Measurements from ENCODE around the gene OR12D2.
"Not testable (repeated sequence)": the region's sequence is repeated elsewhere in the genome, so short reads cannot be mapped to it uniquely, and the experiment has no call there.

Gene OR12D2, protein sequence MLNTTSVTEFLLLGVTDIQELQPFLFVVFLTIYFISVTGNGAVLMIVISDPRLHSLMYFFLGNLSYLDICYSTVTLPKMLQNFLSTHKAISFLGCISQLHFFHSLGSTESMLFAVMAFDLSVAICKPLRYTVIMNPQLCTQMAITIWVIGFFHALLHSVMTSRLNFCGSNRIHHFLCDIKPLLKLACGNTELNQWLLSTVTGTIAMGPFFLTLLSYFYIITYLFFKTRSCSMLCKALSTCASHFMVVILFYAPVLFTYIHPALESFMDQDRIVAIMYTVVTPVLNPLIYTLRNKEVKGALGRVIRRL

DNA sequence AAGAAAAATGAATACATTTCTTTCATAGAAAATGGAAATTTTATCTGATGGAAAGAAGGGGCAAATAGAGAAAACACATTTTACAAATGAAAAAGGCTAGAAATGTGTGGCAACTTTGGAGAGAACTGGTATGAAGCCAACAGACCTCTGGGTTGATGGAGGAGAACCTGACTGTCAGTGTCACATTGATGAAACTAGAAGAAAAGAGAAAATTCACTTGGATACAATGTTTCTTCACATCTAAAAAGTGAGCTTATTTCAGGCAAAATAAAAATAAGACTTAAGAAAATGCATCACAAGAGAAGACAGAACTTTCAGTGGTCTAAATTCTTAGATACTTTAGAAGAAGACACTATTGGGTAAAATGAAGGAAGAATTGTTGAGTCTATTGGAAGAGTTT lies at the start of gene OR12D2:
Gene OR12D2, plus strand, starts transcription at position 301 of the 400 bp plus-strand sequence. CDS start 1,069 bp downstream, outside the sequence.
- H3K4me3 ChIP-seq (ENCODE audit: low read depth, low read length): no peak within 1 kb of the TSS

DNA sequence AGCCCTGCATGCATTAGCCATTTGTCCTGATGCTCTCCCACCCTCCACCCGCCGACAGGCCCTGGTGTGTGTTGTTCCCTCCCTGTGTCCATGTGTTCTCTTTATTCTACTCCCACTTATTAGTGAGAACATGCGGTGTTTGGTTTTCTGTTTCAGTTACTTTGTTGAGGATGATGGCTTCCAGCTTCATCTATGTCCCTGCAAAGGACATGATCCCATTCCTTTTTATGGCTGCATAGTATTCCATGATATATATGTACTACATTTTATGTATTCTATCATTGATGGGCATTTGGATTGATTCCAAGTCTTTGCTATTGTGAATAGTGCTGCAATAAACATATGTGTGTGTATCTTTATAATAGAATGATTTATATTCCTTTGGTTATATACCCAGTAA lies 46.1 kb upstream of the OR12D2 start:
- H3K4me3 ChIP-seq (ENCODE audit: low read depth, low read length): not testable (repeated sequence)

DNA sequence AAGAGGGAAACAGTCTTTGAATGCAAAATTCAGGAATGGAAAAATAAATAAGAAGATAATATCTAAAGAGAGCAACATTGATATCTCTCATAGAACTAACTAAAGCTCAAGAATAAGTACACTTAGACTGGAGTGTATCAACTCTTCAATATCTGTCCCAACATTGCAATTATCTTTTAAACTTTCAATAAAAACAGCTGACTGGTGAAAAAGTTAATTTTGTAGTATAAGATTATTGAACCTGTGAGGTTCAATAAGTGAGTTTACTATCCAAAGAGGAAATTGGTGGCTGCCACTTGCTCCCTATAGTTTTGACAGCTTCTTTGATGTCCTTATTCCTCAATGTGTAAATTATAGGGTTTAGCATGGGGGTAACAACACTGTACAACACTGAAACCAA lies 40.5 kb upstream of the OR12D2 start:
- H3K4me3 ChIP-seq (ENCODE audit: low read depth, low read length): no peak overlapping the region

DNA sequence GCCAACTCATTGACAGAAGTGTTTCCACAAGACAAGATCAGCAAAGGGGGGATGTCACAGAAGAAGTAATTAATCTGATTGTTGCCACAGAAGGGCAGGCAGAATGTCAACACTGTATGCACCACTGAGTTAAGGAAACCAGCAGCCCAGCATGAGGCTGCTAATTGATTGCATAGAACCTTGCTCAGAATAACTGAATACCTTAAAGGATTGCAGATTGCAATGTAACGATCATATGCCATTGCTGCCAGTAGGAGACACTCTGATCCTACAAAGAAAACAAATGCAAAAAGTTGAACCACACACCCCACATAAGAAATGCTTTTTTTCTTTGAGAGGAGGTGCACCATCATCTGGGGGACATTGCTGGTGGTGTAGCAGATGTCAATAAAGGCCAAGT lies 39.8 kb upstream of the OR12D2 start:
- no peak overlapping the region for H3K4me3 ChIP-seq (ENCODE audit: low read depth, low read length)

DNA sequence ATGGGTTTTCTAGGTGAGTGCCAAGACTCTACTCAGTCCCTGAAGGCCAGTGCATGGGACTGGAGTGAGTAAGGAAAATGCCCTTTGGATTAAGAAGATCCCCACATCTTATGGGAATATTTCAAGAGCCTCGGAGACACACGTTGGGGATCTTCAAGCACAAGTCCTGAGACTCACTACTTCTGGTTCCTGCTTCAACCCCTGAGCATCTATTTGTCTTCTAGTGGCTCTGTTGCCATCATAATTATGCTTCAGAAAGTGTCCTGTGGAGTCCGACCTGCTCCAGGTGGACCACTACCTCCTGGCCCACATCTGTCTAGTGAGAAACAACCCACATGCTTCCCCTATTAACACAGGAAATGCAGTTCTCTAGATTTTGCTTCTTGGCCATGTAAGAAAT lies 26.7 kb upstream of the OR12D2 start, which contains the start of gene OR5V1:
Gene OR5V1, minus strand, starts transcription at position 101 of the 400 bp plus-strand sequence. CDS start 12,670 bp downstream, outside the sequence.
- H3K4me3 ChIP-seq (ENCODE audit: low read depth, low read length): no peak within 1 kb of the TSS

DNA sequence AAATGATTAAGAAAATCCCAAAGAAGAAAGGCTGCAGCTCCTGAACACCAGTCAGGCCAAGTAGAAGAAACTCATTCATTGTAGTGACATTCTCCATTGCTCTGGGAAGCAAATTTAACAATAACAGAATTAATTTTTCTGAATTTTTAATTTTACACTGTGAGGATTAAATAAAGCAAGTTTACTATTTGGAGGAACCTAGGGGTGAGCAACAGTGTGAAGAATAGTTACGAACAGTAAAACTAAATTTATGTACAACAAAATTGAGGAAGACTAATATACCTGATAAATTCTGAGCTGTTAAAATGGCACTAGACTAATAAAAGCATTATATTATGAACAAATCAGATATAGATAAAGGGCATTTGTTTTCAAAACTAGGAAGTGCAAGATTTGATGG lies 20.2 kb upstream of the OR12D2 start, which contains the start of gene OR12D3:
Gene OR12D3, minus strand, starts transcription at position 101 of the 400 bp plus-strand sequence. Its CDS starts 4 bp downstream, at position 97.
- H3K4me3 ChIP-seq (ENCODE audit: low read depth, low read length): no peak within 1 kb of the TSS

DNA sequence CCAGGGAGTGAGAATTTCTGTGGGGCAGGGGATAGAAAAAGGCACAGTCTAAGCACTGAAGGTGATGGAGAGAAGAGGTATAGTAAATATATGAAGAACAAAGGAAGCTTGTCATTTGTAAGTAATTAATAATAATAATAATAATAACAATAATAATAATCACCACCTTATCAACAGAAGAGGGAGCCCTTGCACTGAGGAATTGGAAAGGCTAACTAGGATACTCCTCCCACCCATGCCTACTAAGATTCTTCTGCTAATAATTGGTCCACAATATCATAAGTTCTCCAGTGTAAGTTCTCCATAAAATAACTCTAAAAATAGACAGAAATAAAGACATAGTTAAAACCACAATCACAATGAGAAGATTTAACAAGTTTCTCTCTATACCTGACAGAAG lies 19.4 kb upstream of the OR12D2 start:
- no peak overlapping the region for H3K4me3 ChIP-seq (ENCODE audit: low read depth, low read length)

DNA sequence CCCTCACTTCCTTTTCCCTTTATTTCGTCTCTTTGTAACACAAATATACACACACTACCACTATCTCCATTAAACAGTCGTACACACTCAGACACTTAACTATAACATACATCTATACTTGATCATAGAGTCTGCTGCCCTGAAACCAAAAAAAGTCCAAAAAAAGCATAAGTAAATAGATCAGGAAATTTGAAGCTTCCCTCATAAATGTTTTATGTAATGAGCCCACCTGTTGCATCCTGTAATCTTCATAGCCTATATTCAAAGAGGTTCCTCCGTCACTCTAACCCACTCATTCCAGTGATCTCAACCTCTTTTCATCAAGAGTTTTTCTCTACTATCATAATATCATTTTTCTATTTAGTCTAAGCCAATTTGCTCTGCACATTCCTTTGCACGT lies 6.9 kb upstream of the OR12D2 start:
- H3K4me3 ChIP-seq (ENCODE audit: low read depth, low read length): no peak overlapping the region

DNA sequence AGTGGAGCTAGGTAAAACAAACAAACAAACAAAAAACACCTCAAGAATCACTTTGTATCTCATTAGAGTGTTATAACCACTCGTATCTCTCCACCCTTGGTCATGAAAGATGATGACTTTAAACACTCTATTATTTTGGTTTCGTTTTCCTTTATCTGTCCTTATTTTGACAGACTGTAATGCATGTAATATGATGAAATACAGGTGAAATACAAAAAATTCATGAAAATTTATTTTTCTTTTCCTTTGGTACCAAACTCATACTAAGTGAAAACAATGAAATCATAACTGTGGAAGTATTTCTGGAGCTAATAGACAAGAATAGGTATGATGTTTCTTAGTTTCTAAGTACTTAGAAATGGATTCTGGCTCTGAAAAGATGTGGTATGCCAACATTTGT lies 4.1 kb downstream of the OR12D2 start:
- no peak overlapping the region for H3K4me3 ChIP-seq (ENCODE audit: low read depth, low read length)

DNA sequence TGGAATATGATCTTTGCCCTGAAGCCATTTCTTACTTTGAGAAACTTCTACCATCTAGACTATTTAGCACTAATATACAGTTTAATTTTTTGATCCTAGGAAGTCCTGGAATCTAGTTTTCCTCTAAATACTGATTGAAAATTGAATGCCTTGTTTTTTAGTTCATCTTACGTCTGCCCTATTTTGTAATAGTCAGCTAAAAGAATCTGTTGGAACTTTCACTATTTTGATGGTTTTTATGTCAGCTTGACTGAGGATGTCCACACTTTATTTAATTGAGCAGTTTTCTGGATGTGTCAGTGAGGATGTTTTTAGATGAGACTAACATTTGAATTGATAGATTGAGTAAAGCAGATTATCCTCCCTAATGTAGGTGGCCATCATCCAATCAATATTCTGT lies 8.4 kb downstream of the OR12D2 start:
- H3K4me3 ChIP-seq (ENCODE audit: low read depth, low read length): no peak overlapping the region

DNA sequence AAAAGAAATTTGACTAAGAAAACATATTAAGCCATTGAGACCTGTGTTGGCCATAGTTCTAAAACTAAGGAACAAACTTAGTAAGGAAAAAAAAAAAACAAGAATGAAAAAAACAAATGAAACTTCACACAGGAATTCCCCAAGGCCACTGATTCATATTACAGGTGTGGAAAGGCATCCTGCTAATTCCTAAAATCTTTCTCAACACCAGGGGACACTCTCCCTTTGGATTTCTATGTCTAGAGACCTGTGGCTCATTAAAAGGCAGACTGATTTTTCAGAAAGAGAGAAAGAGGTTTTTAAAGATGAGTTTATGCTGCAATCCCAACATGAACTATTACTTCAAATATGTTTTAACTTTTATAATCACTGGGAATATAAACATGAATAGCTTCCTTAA lies 19.2 kb downstream of the OR12D2 start, which contains the start of gene OR12D1:
Gene OR12D1, plus strand, starts transcription at position 341 of the 400 bp plus-strand sequence.
- H3K4me3 ChIP-seq (ENCODE audit: low read depth, low read length): no peak within 1 kb of the TSS

DNA sequence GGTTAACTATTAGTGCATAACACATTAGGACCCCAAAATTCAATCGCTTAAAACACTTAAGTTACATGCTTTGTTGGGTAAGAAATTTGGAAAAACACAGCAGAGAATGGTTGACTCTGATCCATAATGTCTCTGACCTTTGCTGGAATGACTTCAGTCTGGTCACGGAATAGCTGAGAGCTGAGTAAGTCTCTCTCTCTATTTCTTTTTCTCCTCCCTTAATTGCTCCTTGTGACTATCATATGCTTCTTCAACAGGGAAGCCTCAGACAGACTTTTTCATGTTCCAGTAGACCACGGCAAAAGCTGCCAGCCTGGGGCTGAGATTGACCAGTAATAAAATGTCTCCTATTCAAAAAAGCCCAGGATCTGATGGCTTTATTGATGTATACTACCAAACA lies 24.1 kb downstream of the OR12D2 start:
- H3K4me3 ChIP-seq (ENCODE audit: low read depth, low read length): no peak overlapping the region

DNA sequence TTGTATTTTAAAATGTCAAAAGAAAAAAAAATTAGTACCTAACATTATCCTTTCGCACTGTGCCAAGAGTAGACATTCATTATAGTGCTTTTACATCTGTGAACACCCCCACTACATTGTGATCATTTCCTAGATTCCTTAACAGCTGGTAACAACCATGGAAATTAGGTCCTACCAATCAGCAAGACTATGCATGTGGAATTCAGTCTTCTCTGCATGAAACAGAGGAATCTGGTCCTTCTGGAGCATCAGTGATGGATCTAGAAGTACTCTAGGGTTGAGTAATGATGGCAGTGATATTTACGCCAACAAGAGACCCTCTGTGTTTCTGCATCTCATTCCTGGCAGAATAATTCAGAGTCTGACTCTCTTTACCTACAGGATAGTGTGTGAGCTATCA lies 28.7 kb downstream of the OR12D2 start:
- H3K4me3 ChIP-seq (ENCODE audit: low read depth, low read length): no peak overlapping the region

DNA sequence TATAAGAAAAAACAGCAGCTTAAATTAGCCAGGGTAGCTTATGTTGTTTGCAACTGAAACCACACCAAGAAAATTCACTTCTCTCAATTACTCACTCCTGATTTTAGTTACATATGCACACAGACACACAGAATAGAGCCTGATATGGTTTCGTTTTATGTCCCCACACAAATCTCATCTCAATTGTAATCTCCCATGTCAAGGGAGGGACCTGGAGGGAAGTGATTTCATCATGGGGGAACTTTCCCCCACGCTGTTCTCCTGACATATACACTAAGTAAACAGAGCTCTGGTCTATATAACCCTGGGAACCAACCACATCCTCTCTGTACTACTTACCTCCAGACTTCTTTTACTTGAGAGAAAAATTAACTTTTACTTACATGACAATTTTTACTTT lies 29.1 kb downstream of the OR12D2 start:
- H3K4me3 ChIP-seq (ENCODE audit: low read depth, low read length): no peak overlapping the region

DNA sequence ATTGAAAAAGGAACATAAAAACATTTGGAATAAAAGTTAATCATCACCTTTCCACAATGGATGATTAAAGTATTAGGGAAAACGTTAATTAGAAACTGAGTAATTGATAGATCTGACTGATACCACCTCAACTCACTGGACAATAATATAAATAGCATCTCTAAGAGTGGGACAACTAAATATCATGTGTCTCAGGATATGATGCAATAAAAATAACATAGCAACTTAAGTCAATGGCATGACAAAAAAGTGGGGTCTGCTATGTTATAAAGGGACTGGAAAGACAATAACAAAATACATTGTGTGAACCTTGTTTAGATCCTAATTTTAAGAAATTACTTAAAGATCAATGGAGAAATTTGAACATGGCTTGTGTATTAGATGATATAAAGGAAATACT lies 29.6 kb downstream of the OR12D2 start:
- no peak overlapping the region for H3K4me3 ChIP-seq (ENCODE audit: low read depth, low read length)

DNA sequence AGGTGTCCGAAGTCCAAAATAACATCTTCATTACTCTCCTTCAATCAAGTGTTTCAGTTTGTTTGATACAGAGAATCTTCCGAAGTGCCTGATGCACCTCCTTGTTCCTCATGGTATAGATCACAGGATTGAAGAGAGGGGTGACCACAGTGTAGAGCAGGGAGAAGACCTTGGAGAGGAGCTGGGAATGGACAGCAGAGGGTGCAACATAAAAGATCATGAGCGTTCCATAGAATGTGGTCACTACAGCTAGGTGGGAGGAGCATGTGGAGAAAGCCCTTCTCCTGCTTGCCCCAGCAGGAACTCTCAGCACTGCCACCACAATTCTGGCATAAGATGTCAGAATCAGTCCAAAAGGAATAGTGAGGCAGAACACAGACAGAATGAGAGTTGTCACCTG lies 31.2 kb downstream of the OR12D2 start:
- no peak overlapping the region for H3K4me3 ChIP-seq (ENCODE audit: low read depth, low read length)

DNA sequence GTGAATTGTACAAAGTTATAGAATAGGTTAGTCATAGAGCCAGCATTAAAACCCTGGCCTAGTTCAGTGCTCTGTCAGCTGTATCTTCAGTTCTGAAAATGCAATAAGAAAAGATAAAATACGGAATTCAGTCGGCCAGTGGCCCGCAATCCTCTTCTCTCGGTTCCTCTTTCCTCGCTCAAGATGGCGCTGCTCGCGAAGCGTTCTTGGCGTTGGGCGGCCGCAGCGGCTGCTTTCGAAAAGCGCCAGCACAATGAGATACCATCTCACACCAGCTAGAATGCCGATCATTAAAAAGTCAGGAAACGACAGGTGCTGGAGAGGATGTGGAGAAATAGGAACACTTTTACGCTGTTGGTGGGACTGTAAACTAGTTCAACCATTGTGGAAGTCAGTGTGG lies 41.3 kb downstream of the OR12D2 start:
- H3K4me3 ChIP-seq (ENCODE audit: low read depth, low read length): not testable (repeated sequence)

DNA sequence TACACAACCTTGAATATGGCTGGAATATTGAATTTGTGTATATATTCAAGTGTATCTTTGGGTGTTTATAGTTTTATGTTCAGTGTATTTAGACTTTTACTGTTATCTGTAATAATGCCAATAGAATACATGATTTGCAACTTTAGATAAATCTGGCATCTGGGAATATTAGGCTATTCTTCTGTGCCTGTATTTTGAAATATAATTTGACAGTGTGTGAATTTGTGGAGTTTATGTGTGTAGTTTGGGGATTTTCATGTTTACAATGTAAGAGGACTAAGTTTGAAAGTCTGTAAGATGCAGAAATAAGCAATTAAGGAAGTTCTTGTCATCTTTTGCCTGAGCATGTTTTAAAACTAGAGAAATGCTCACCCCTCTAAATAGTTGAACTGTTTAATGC lies 43.6 kb downstream of the OR12D2 start, which contains the start of gene OR10C1:
Gene OR10C1, plus strand, starts transcription at position 301 of the 400 bp plus-strand sequence. CDS start 710 bp downstream, outside the sequence.
- H3K4me3 ChIP-seq (ENCODE audit: low read depth, low read length): no peak within 1 kb of the TSS

DNA sequence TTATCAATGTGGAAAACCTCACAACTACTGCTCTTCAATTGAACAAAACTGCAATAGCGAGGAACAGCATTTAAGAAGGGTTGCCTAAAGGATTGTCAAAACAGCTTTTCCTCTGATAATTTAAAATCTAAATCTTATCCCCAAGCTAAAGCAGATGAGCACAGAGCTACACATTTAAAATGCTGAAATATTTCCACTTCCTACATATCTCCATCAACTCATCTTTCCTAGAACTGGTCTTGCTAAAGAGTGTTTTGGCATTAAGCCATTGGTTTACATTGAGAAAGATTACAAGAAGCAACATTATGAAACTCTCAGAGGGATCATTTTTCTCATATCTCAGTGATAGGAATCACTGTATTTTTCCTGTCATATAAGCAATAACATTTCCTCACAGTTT lies 47.3 kb downstream of the OR12D2 start:
- no peak overlapping the region for H3K4me3 ChIP-seq (ENCODE audit: low read depth, low read length)

DNA sequence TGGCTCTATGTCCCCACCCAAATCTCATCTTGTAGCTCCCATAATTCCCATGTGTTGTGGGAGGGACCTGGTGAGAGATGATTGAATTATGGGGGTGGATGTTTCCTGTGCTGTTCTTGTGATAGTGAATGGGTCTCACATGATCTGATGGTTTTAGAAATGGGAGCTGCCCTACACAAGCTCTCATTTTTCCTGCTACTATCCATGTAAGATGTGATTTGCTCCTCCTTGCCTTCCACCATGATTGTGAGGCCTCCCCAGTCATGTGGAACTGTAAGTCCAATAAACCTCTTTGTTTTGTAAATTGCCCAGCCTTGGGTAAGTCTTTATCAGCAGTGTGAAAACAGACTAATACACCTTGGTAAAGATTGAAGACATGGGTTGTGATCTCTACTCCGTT lies 48.6 kb downstream of the OR12D2 start:
- not testable (repeated sequence) for H3K4me3 ChIP-seq (ENCODE audit: low read depth, low read length)

Measured in iPS-11a (cell line).